CD14-positive monocyte (primary cell): ENCODE measurements around the gene PHACTR3. TPM values are rescaled to one million over a fixed set of nuclear protein-coding genes. Genes with fewer than 3 reads are reported as not detected.

ENCODE experiments used
- DNase-seq, 3 donors: peaks; one replicate each; pipeline ENCODE4 v3.0.0-alpha.2; 2011 to 2022
- H2AFZ ChIP-seq: 2 replicates; pipeline ENCODE4 v1.6.0; 2012; ENCODE audit warnings: mild to moderate bottlenecking, low read depth, low read length, inconsistent platforms; ENCODE audit not compliant: insufficient read depth, poor library complexity, severe bottlenecking
- H3K27ac ChIP-seq, 2 donors: 1 replicate in 1 of 2; 2 replicates in 1 of 2; pipeline ENCODE4 v1.5.1; 2012 to 2013; ENCODE audit warnings: low read length in 2 of 2, control low read depth in 1 of 2, inconsistent platforms in 1 of 2, low read depth in 1 of 2, mild to moderate bottlenecking in 1 of 2
- H3K27me3 ChIP-seq, 2 donors: one replicate each; pipeline versions ENCODE4 v1.6.0 to v1.6.1; 2011 to 2013; ENCODE audit warnings: low read length in 2 of 2; ENCODE audit not compliant: control insufficient read depth in 2 of 2, insufficient read depth in 2 of 2
- H3K36me3 ChIP-seq, 2 donors: replicated peaks in 1 of 2; 1 replicate in 1 of 2; 2 replicates in 1 of 2; pipeline versions ENCODE4 v1.5.1 to v1.6.1; 2012 to 2013; ENCODE audit warnings: low read length in 2 of 2, control low read depth in 1 of 2, inconsistent platforms in 1 of 2, mild to moderate bottlenecking in 1 of 2; ENCODE audit not compliant: insufficient read depth in 2 of 2, control insufficient read depth in 1 of 2
- H3K4me1 ChIP-seq, 2 donors: 1 replicate in 1 of 2; 2 replicates in 1 of 2; pipeline versions ENCODE4 v1.5.1 to v1.6.1; 2012 to 2013; ENCODE audit warnings: low read length in 2 of 2, control low read depth in 1 of 2, inconsistent platforms in 1 of 2, mild to moderate bottlenecking in 1 of 2, moderate library complexity in 1 of 2; ENCODE audit not compliant: insufficient read depth in 2 of 2, control insufficient read depth in 1 of 2
- H3K4me2 ChIP-seq: replicated peaks from 2 replicates; pipeline ENCODE3; 2012; ENCODE audit warnings: low read length, moderate library complexity, mild to moderate bottlenecking; ENCODE audit not compliant: poor library complexity, severe bottlenecking; ENCODE audit errors: extremely low read depth
- H3K4me3 ChIP-seq, 3 experiments: fragments of 200-600 bp in 1 of 3; sonication (generic) in 1 of 3; replicated peaks in 1 of 3; 1 replicate in 2 of 3; 2 replicates in 1 of 3; pipeline ENCODE4 v1.5.1; 2011 to 2013; ENCODE audit warnings: low read length in 3 of 3, mild to moderate bottlenecking in 3 of 3, control low read depth in 2 of 3, low read depth in 2 of 3, inconsistent platforms in 1 of 3, moderate library complexity in 1 of 3
- H3K79me2 ChIP-seq: 2 replicates; pipeline ENCODE4 v1.6.0; 2012; ENCODE audit warnings: mild to moderate bottlenecking, control low read depth, inconsistent platforms, low read length, moderate library complexity; ENCODE audit not compliant: insufficient read depth
- H3K9ac ChIP-seq: 2 replicates; pipeline ENCODE4 v1.6.0; 2017; ENCODE audit warnings: low read length, mild to moderate bottlenecking; ENCODE audit not compliant: insufficient read depth, poor library complexity, severe bottlenecking
- H3K9me3 ChIP-seq, 2 donors: replicated peaks in 1 of 2; 1 replicate in 1 of 2; 2 replicates in 1 of 2; pipeline versions ENCODE4 v1.5.1 to v1.6.1; 2012 to 2013; ENCODE audit warnings: low read length in 2 of 2, control low read depth in 1 of 2; ENCODE audit not compliant: control insufficient read depth in 1 of 2, insufficient read depth in 1 of 2
- H4K20me1 ChIP-seq: 2 replicates; pipeline ENCODE4 v1.6.0; 2012; ENCODE audit warnings: mild to moderate bottlenecking, low read length, control low read depth, moderate library complexity; ENCODE audit not compliant: insufficient read depth
- H3K27ac Mint-ChIP-seq, 7 donors: one replicate each; pipeline ENCODE4 v1.8.0; 2020; ENCODE audit warnings: mild to moderate bottlenecking in 7 of 7, mixed read lengths in 7 of 7, moderate library complexity in 6 of 7, inconsistent platforms in 2 of 7
- H3K27me3 Mint-ChIP-seq, 3 donors: one replicate each; pipeline ENCODE4 v1.8.0; 2021 to 2022; ENCODE audit warnings: low read depth in 3 of 3, mild to moderate bottlenecking in 3 of 3, mixed read lengths in 3 of 3, moderate library complexity in 3 of 3, inconsistent platforms in 1 of 3
- H3K36me3 Mint-ChIP-seq, 2 donors: one replicate each; pipeline ENCODE4 v1.8.0; 2020; ENCODE audit warnings: mixed read lengths in 2 of 2, inconsistent platforms in 1 of 2, mild to moderate bottlenecking in 1 of 2
- H3K4me1 Mint-ChIP-seq: one replicate; pipeline ENCODE4 v1.8.0; 2020; ENCODE audit warnings: mild to moderate bottlenecking, mixed read lengths
- H3K4me3 Mint-ChIP-seq, 2 donors: one replicate each; pipeline ENCODE4 v1.8.0; 2020; ENCODE audit warnings: mild to moderate bottlenecking in 2 of 2, mixed read lengths in 2 of 2, moderate library complexity in 1 of 2
- H3K9me3 Mint-ChIP-seq, 7 donors: one replicate each; pipeline ENCODE4 v1.8.0; 2020 to 2022; ENCODE audit warnings: mixed read lengths in 7 of 7, mild to moderate bottlenecking in 6 of 7, moderate library complexity in 6 of 7, inconsistent platforms in 2 of 7
- CTCF ChIP-seq: fragments of 200-600 bp; IDR thresholded peaks from one replicate; pipeline ENCODE4 v1.8.0; 2022; ENCODE audit warnings: antibody characterized with exemption, mild to moderate bottlenecking
- whole genome bisulfite sequencing: methylation state at CpG from one replicate; pipeline ENCODE4 v1.1.5; 2013; ENCODE audit warnings: missing lambda C conversion rate; ENCODE audit not compliant: insufficient coverage; 5-methylcytosine and 5-hydroxymethylcytosine counted together
- intact Hi-C, 2 donors: fragments of 100-400 bp; cut with micrococcal nuclease; formaldehyde crosslinking; loops; one replicate each; pipeline versions ENCODE4 v1.15.0 to v1.15.1; 2023
- polyA plus RNA-seq, 3 donors: library from polyadenylated mRNA; depleted of rRNA in 1 of 3; unstranded in 2 of 3; stranded (reverse) in 1 of 3; fragments of 300-500 nt in 2 of 3; fragments of >200 nt in 1 of 3; fragmentation: Illumina TruSeq in 2 of 3; gene quantifications; 1 replicate in 2 of 3; 2 replicates in 1 of 3; pipeline ENCODE4 v1.2.3, GENCODE V29; 2012 to 2021

Gene PHACTR3
- polyA plus RNA-seq, 3 donors, result 0.11 to 0.17 TPM; not detected in 1

- Mint-ChIP-seq H3K36me3 (no peaks in the 10 kb centered on the region), H3K9me3 (peaks cover 0 to 1% (median 0%) of the 10 kb centered on the region in 7 donors), H3K4me3 (no peak overlapping the region), H3K27ac (no peak overlapping the region), H3K4me1 (peaks cover 2% of the 10 kb centered on the region), H3K27me3 (peaks cover 0 to 3% (median 3%) of the 10 kb centered on the region in 3 donors)
- Histone ChIP-seq H3K4me1 (no peaks in the 10 kb centered on the region), H3K79me2 (no peaks in the 10 kb centered on the region), H2AFZ (no peak overlapping the region), H3K27ac (no peak overlapping the region), H3K9ac (no peak overlapping the region), H4K20me1 (no peaks in the 10 kb centered on the region), H3K36me3 (no peaks in the 10 kb centered on the region), H3K4me3 (no peak overlapping the region), H3K27me3 (no peaks in the 10 kb centered on the region), H3K4me2 (no peak overlapping the region), H3K9me3 (no peaks in the 10 kb centered on the region)
- 85% methylated on average over 9 of the region's 16 CpGs for WGBS
- DNase-seq, result no peak
- TF ChIP-seq CTCF, result no peak
- intact Hi-C loops, result no loop called here
Measured at GRCh38 chr20:59827138-59828056, 223.1 kb downstream of the PHACTR3 start.

- Histone ChIP-seq H3K27me3 (no peaks in the 10 kb centered on the region), H3K36me3 (no peaks in the 10 kb centered on the region), H3K9ac (no peak overlapping the region), H3K4me2 (no peak overlapping the region), H3K9me3 (no peaks in the 10 kb centered on the region), H2AFZ (no peak overlapping the region), H3K79me2 (no peaks in the 10 kb centered on the region), H3K4me3 (no peak overlapping the region), H4K20me1 (no peaks in the 10 kb centered on the region), H3K27ac (no peak overlapping the region), H3K4me1 (no peaks in the 10 kb centered on the region)
- Mint-ChIP-seq H3K27ac (no peak overlapping the region), H3K4me1 (peaks cover 2% of the 10 kb centered on the region), H3K36me3 (no peaks in the 10 kb centered on the region), H3K27me3 (peaks cover 3 to 6% (median 3%) of the 10 kb centered on the region in 3 donors), H3K9me3 (peaks cover 0 to 1% (median 0%) of the 10 kb centered on the region in 7 donors), H3K4me3 (no peak overlapping the region)
- no peak for DNase-seq
- intact Hi-C loops, result no loop called here
- 86% methylated on average over 12 of the region's 15 CpGs for WGBS
- no peak for TF ChIP-seq CTCF
Measured at GRCh38 chr20:59828125-59829053, 224.0 kb downstream of the PHACTR3 start.
